Upper lobe of right lung (tissue), 1 donor: ENCODE measurements around the gene MARCKSL1. TPM values are rescaled to one million over a fixed set of nuclear protein-coding genes. Genes with fewer than 3 reads are reported as not detected.

Source experiments
- ATAC-seq: fragments of 200-7000 bp; cut with Tn5 transposase; one replicate; pipeline ENCODE4 v1.9.1; 2020; ENCODE audit warnings: mild to moderate bottlenecking, moderate library complexity
- DNase-seq: peaks from one replicate; pipeline ENCODE4 v3.0.0-alpha.2; 2020
- H3K27ac ChIP-seq: fragments of 200-600 bp; one replicate; pipeline ENCODE4 v1.8.0; 2022
- H3K27me3 ChIP-seq: fragments of 200-600 bp; one replicate; pipeline ENCODE4 v1.8.0; 2022; ENCODE audit warnings: mild to moderate bottlenecking
- H3K36me3 ChIP-seq: fragments of 200-600 bp; one replicate; pipeline ENCODE4 v1.8.0; 2022
- H3K4me1 ChIP-seq: fragments of 200-600 bp; one replicate; pipeline ENCODE4 v1.8.0; 2022
- H3K4me3 ChIP-seq: fragments of 200-600 bp; one replicate; pipeline ENCODE4 v1.8.0; 2022; ENCODE audit warnings: mild to moderate bottlenecking
- H3K9me3 ChIP-seq: fragments of 200-600 bp; one replicate; pipeline ENCODE4 v1.8.0; 2022
- intact Hi-C: fragments of 100-400 bp; cut with DNase I; formaldehyde crosslinking; loops from one replicate; pipeline ENCODE4 v1.11.0; 2022
- total RNA-seq: library from RNA; stranded (reverse); fragmentation: NEBNext Ultra II Directional; extraction: Animal tissue kit (Norgen Biotek cat#: 25700); gene quantifications from one replicate; pipeline ENCODE4 v1.2.1, GENCODE V29; 2021
- TF ChIP-seq, protein P1 (sequence below): fragments of 200-600 bp; IDR thresholded peaks from one replicate; pipeline ENCODE4 v1.8.0; 2022; ENCODE audit warnings: antibody characterized with exemption
- donor health status: DM: no; HTN: yes; CAD: no; lungs with severe emphysema.

MARCKSL1 gene
- total RNA-seq, 1 donor from 2014 or later: 44.5 TPM

DNA sequence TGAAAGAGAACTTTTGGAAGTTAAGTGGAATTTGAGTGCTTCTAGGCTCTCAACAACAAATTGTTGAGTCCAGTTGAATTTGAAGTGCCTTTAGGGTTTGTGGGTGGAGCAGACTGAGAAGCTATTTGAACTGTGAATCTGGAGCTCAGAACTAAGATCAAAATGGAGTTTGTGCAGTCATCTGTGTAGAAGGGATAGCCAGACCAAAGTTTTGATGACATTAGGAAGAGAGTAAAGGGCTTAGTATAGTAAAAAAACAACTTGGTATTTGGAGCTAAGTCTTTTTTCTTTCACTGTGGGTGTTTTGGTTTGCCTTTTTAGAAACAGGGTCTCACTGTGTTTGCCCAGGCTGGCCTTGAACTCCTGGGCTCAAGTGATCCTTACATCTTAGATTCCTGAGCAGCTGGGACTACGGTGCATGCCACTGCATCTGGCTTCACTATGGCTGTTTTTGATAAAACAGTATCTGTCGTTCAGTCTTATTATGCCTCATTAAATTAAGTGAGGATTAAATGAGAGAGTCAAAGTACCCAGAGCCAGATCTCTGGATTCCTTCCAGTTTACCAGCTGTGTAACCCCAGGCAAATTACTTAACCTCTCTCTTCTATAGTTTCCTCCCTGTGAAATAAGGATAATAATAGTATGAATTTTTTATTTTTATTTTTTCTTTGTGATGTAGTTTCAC is 24.2 kb downstream of the MARCKSL1 start:
- peaks cover 12% of the 10 kb centered on the region for H3K4me1 ChIP-seq
- H3K27ac ChIP-seq: no peak overlapping the region
- H3K4me3 ChIP-seq: no peak overlapping the region
- H3K36me3 ChIP-seq: peaks cover 5% of the 10 kb centered on the region
- H3K9me3 ChIP-seq: no peaks in the 10 kb centered on the region
- no peaks in the 10 kb centered on the region for H3K27me3 ChIP-seq
- TF ChIP-seq, protein P1, sequence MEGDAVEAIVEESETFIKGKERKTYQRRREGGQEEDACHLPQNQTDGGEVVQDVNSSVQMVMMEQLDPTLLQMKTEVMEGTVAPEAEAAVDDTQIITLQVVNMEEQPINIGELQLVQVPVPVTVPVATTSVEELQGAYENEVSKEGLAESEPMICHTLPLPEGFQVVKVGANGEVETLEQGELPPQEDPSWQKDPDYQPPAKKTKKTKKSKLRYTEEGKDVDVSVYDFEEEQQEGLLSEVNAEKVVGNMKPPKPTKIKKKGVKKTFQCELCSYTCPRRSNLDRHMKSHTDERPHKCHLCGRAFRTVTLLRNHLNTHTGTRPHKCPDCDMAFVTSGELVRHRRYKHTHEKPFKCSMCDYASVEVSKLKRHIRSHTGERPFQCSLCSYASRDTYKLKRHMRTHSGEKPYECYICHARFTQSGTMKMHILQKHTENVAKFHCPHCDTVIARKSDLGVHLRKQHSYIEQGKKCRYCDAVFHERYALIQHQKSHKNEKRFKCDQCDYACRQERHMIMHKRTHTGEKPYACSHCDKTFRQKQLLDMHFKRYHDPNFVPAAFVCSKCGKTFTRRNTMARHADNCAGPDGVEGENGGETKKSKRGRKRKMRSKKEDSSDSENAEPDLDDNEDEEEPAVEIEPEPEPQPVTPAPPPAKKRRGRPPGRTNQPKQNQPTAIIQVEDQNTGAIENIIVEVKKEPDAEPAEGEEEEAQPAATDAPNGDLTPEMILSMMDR: no peak
- no peak for DNase-seq
- intact Hi-C loops: no loop called here
- ATAC-seq: peak; percentile 45

DNA sequence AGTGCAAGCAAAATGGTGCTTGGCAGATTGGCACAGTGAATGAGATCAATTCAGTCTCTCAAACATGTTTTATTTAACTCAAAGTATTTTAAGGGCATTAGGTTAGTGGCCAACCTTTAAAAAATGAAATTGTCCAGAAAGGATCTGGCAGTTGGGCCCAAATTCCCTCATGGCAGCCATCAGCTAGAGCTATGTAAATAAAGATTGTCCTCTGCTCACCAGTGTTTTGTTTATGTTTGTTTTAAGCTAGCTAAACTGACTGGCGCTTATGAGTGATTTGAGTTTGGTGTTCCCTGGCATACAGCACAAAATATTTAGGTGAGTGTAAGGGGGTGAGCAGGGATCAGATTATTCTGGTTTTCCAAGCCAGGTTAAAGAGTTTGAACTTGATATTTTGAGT is 26.1 kb downstream of the MARCKSL1 start:
- no peak for ATAC-seq

DNA sequence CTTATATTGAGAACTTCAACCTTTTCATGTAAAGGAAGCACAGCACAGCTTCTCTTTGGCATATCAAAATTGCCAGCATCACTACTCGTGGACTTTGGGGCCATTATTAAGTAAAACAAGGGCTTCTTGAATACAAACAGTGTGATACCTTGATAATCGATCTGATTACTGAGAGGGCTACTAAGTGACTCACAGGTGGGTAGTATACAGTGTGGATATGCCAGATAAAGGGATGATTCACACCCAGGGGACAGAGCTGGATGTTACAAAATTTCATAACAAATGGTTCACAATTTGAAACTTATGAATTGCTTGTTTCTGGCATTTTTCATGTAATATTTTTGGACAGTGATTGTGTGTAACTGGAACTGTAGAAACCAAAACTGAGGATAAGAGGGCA is 28.7 kb downstream of the MARCKSL1 start:
- Histone ChIP-seq H3K9me3 (no peaks in the 10 kb centered on the region), H3K27me3 (no peaks in the 10 kb centered on the region), H3K4me3 (no peak overlapping the region), H3K36me3 (peaks cover 41% of the 10 kb centered on the region), H3K4me1 (peaks cover 11% of the 10 kb centered on the region), H3K27ac (no peak overlapping the region)
- ATAC-seq: no peak
- DNase-seq: no peak
- intact Hi-C loops: no loop called here
- TF ChIP-seq, protein P1: no peak

More for the DNA sequence above, 26.1 kb downstream of the MARCKSL1 start:
- intact Hi-C loops: no loop called here
- Histone ChIP-seq H3K27ac (no peak overlapping the region), H3K36me3 (peaks cover 17% of the 10 kb centered on the region), H3K4me1 (peaks cover 12% of the 10 kb centered on the region), H3K4me3 (no peak overlapping the region), H3K27me3 (no peaks in the 10 kb centered on the region), H3K9me3 (no peaks in the 10 kb centered on the region)
- TF ChIP-seq, protein P1: no peak
- DNase-seq: no peak

DNA sequence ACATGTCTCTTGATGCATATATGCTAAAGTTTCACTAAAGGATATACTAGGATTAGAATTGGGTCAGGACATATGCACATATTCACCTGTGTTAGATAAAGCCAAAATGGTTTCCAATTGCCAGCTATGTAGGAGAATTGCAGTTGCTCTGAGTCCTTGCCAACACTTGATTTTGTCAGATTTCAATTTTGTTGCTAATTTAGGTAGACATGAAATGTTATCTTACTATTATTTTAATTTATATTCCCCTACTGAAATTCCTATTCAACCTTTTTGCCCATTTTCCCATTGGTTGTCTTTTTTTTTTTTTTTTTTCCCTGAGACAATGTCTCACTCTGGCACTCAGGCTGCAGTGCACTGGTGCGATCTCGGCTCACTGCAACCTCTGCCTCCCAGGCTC is 30.7 kb downstream of the MARCKSL1 start:
- ATAC-seq (no peak), DNase-seq (no peak)
- intact Hi-C loops: no loop called here
- Histone ChIP-seq H3K4me1 (peaks cover under 1% of the 10 kb centered on the region), H3K27me3 (no peaks in the 10 kb centered on the region), H3K4me3 (no peak overlapping the region), H3K9me3 (no peaks in the 10 kb centered on the region), H3K27ac (no peak overlapping the region), H3K36me3 (peaks cover 41% of the 10 kb centered on the region)
- TF ChIP-seq, protein P1: no peak

DNA sequence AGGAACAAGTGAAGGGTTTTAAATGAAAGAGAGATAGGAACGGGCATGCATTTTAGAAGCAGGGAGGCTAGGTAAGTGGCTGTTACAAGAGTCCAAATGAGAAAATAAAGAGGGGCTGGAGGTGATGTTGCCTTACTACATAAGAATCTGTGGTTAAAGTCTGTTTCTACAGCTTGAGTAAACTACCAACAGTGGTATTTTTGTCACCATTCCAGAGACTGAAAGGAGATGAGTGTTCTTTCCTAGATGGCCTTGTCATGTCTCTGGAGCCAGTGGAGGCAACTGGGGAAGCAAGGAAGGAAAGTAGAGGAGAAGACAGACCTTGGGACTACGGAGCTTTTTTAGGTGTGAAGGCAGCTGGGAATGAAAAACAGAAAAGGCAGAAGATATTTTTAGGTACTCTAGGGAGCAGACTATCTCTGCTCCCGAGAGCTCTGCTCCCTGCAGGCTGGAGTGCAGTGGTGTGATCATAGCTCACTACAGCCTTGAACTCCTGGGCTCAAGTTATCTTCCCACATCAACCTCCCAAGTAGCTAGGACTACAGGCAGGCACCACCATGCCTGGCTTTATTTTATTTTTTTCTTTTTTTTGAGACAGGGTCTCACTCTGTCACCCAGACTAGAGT is 31.9 kb downstream of the MARCKSL1 start:
- H3K4me1 ChIP-seq: no peaks in the 10 kb centered on the region
- ATAC-seq: no peak
- no peaks in the 10 kb centered on the region for H3K27me3 ChIP-seq
- no peaks in the 10 kb centered on the region for H3K9me3 ChIP-seq
- intact Hi-C loops: no loop called here
- no peak overlapping the region for H3K4me3 ChIP-seq
- DNase-seq: no peak
- H3K27ac ChIP-seq: no peak overlapping the region
- TF ChIP-seq, protein P1: no peak
- H3K36me3 ChIP-seq: peaks cover 41% of the 10 kb centered on the region
